SK-N-MC (cell line): ENCODE data around the gene KBTBD6.

Experiments used
- EZH2 ChIP-seq: fragments of 200-600 bp; sonication (generic); IDR thresholded peaks from one replicate; pipeline ENCODE4 v1.6.1; 2017; ENCODE audit warnings: antibody characterized with exemption
- POLR2AphosphoS5 ChIP-seq: IDR thresholded peaks from 2 replicates; pipeline ENCODE4 v1.6.1; 2012; ENCODE audit warnings: mild to moderate bottlenecking, low read depth, low read length, borderline replicate concordance

GRCh38 chr13:41133951-41134350 is 1.3 kb upstream of the KBTBD6 start:
- no peak for TF ChIP-seq EZH2
- no peak for TF ChIP-seq POLR2AphosphoS5
